K562 (cell line): ENCODE results near the gene SLC10A3. TPM values are rescaled to one million over a fixed set of nuclear protein-coding genes. Genes with fewer than 3 reads are reported as not detected.
A peak's percentile ranks its signal among the peaks of the same experiment; 100 is the strongest.

Experiments used
- ATAC-seq: fragments of 200-7000 bp; cut with Tn5 transposase; 3 replicates; pipeline ENCODE4 v1.9.1; 2020; ENCODE audit warnings: moderate library complexity
- BruUV-seq: library from RNA; stranded (reverse); fragments of 400-500 nt; replicated peaks from 2 replicates; lab custom pipeline; 2021; lab: Mats Ljungman, UMichigan
- CTCF ChIA-PET: fragments of 300-600 bp; formaldehyde crosslinking; extraction: SDS; loops from one replicate; lab custom pipeline; 2021; ENCODE audit warnings: low intra/inter-chr PET ratio; lab: Yijun Ruan, JAX
- POLR2A ChIA-PET: fragments of 300-600, 350-650 bp; sonication (Branson Sonifier 250); formaldehyde crosslinking; extraction: SDS; loops from one replicate; lab custom pipeline; 2021; ENCODE audit warnings: antibody characterized with exemption, inconsistent platforms; lab: Yijun Ruan, JAX
- DNase-seq, 4 experiments: peaks; one replicate each; pipeline versions ENCODE4 v3.0.0 to v3.0.0-alpha.2; 2011 to 2018; ENCODE audit warnings: low spot score in 3 of 4, mixed read lengths in 3 of 4; ENCODE audit errors: extremely low read depth in 1 of 4
- FAIRE-seq: peaks from 2 replicates; lab custom pipeline; 2011; peaks lifted over from hg19 to GRCh38; lab: Jason Lieb, UNC
- H2AFZ ChIP-seq: 2 replicates; pipeline ENCODE4 v1.6.0; 2011; ENCODE audit warnings: low read depth, low read length, control low read depth, inconsistent platforms
- H3K27ac ChIP-seq: fragments of 200-600 bp; 3 replicates; pipeline ENCODE4 v1.8.0; 2011; ENCODE audit warnings: low read depth, mild to moderate bottlenecking, control low read depth, inconsistent platforms, low read length, moderate library complexity, mixed read lengths; ENCODE audit errors: extremely low read depth
- H3K27me3 ChIP-seq, 2 experiments: fragments of 300-600 bp in 1 of 2; 2 replicates in 1 of 2; 3 replicates in 1 of 2; pipeline versions ENCODE4 v1.6.0 to v1.8.0; 2011; ENCODE audit warnings: inconsistent platforms in 2 of 2, low read length in 2 of 2, mild to moderate bottlenecking in 1 of 2, mixed read lengths in 1 of 2, moderate library complexity in 1 of 2; ENCODE audit not compliant: control insufficient read depth in 2 of 2, insufficient read depth in 2 of 2
- H3K36me3 ChIP-seq: fragments of 300-600 bp; 3 replicates; pipeline ENCODE4 v1.8.0; 2011; ENCODE audit warnings: mild to moderate bottlenecking, low read length, inconsistent platforms; ENCODE audit not compliant: control insufficient read depth, insufficient read depth
- H3K4me1 ChIP-seq, 2 experiments: fragments of 200-600 bp in 1 of 2; replicated peaks in 1 of 2; 2 replicates in 1 of 2; 3 replicates in 1 of 2; pipeline versions ENCODE4 v1.5.1 to v1.8.0; 2011; ENCODE audit warnings: inconsistent platforms in 2 of 2, low read length in 2 of 2, mild to moderate bottlenecking in 1 of 2, mixed read lengths in 1 of 2, moderate library complexity in 1 of 2; ENCODE audit not compliant: control insufficient read depth in 2 of 2, insufficient read depth in 2 of 2
- H3K4me2 ChIP-seq: 2 replicates; pipeline ENCODE4 v1.6.1; 2011; ENCODE audit warnings: low read length, control low read depth, inconsistent platforms, mixed read lengths; ENCODE audit not compliant: insufficient read depth
- H3K4me3 ChIP-seq: fragments of 200-600 bp; sonication (generic), shearing (Covaris generic); 2 replicates; pipeline ENCODE4 v1.5.1; 2016; ENCODE audit warnings: control low read depth, inconsistent platforms
- H3K79me2 ChIP-seq: fragments of 200-600 bp; 3 replicates; pipeline ENCODE4 v1.8.0; 2011; ENCODE audit warnings: low read length, inconsistent platforms; ENCODE audit not compliant: control insufficient read depth, insufficient read depth
- H3K9ac ChIP-seq, 2 experiments: 2 replicates each; pipeline versions ENCODE4 v1.6.0 to v1.6.1; 2011; ENCODE audit warnings: low read depth in 2 of 2, low read length in 2 of 2, control low read depth in 1 of 2, inconsistent platforms in 1 of 2, mild to moderate bottlenecking in 1 of 2, mixed read lengths in 1 of 2; ENCODE audit not compliant: insufficient read depth in 1 of 2
- H3K9me1 ChIP-seq: one replicate; pipeline ENCODE4 v1.6.0; 2011; ENCODE audit warnings: inconsistent platforms, mild to moderate bottlenecking, low read length, moderate library complexity; ENCODE audit not compliant: control insufficient read depth, insufficient read depth
- H3K9me3 ChIP-seq: replicated peaks from 2 replicates; pipeline ENCODE4 v1.5.1; 2011; ENCODE audit warnings: low read depth, low read length, inconsistent platforms; ENCODE audit not compliant: control insufficient read depth, insufficient read depth
- H4K20me1 ChIP-seq: replicated peaks from 2 replicates; pipeline ENCODE4 v1.6.1; 2011; ENCODE audit warnings: low read length, inconsistent platforms, mixed read lengths; ENCODE audit not compliant: control insufficient read depth, insufficient read depth
- ARID1B ChIP-seq: fragments of 450-650 bp; IDR thresholded peaks from 2 replicates; pipeline ENCODE4 v1.6.1; 2016; ENCODE audit warnings: antibody characterized with exemption, mild to moderate bottlenecking, inconsistent platforms
- ARID3A ChIP-seq: IDR thresholded peaks from 2 replicates; pipeline ENCODE4 v1.6.1; 2012; ENCODE audit warnings: low read depth, low read length, improper control_type of control experiment, borderline replicate concordance
- CBX3 ChIP-seq, 2 experiments: IDR thresholded peaks; 1 replicate in 1 of 2; 2 replicates in 1 of 2; pipeline ENCODE4 v1.6.1; 2012; ENCODE audit warnings: inconsistent platforms in 2 of 2, low read length in 2 of 2, borderline replicate concordance in 1 of 2, control low read depth in 1 of 2
- ERF ChIP-seq: fragments of 450-650 bp; formaldehyde crosslinking; IDR thresholded peaks from 2 replicates; pipeline ENCODE4 v1.4.0; 2020; ENCODE audit warnings: mild to moderate bottlenecking, mixed read lengths
- ETV6 ChIP-seq, 3 experiments: fragments of 150-350 bp in 1 of 3; sonication (generic) in 1 of 3; formaldehyde crosslinking in 1 of 3; IDR thresholded peaks; 2 replicates each; pipeline versions ENCODE4 v1.6.1 to v1.8.0; 2014 to 2022; ENCODE audit warnings: borderline replicate concordance in 2 of 3, low read depth in 2 of 3, antibody characterized with exemption in 1 of 3, low read length in 1 of 3, mild to moderate bottlenecking in 1 of 3, missing genetic modification reagents in 1 of 3
- ILK ChIP-seq: fragments of 450-650 bp; IDR thresholded peaks from 2 replicates; pipeline ENCODE4 v1.6.1; 2016; ENCODE audit warnings: missing genetic modification characterization, low read depth, mild to moderate bottlenecking, missing compliant biosample characterization, moderate library complexity, borderline replicate concordance
- MXD1 ChIP-seq: fragments of 250-450 bp; sonication (Bioruptor Pico); IDR thresholded peaks from 2 replicates; pipeline ENCODE4 v1.8.0; 2021; ENCODE audit warnings: borderline replicate concordance, mild to moderate bottlenecking, moderate library complexity; ENCODE audit not compliant: poor library complexity, severe bottlenecking
- NCOA6 ChIP-seq: fragments of 450-650 bp; IDR thresholded peaks from 2 replicates; pipeline ENCODE4 v1.6.1; 2017; ENCODE audit warnings: mild to moderate bottlenecking
- NFRKB ChIP-seq: fragments of 450-650 bp; IDR thresholded peaks from 2 replicates; pipeline ENCODE4 v1.6.1; 2016; ENCODE audit warnings: low read depth
- ZBTB12 ChIP-seq: fragments of 250-450 bp; sonication (Bioruptor Pico); IDR thresholded peaks from 2 replicates; pipeline ENCODE4 v1.4.0; 2020
- ZMIZ1 ChIP-seq, 2 experiments: fragments of 150-350 bp in 1 of 2; IDR thresholded peaks; 2 replicates each; pipeline ENCODE4 v1.6.1; 2012 to 2016; ENCODE audit warnings: low read depth in 2 of 2, low read length in 2 of 2, mild to moderate bottlenecking in 1 of 2, moderate library complexity in 1 of 2
- WGBS: fragments of 100-300 bp; shearing (Covaris generic); methylation state at CpG from one replicate; pipeline ENCODE4 v1.1.6; 2016; ENCODE audit warnings: low coverage, mixed read lengths; ENCODE audit not compliant: insufficient coverage; ENCODE audit errors: missing lambda C conversion rate; 5-methylcytosine and 5-hydroxymethylcytosine counted together
- in situ Hi-C: fragments of 300-500 bp; cut with MboI; formaldehyde crosslinking; loops from 4 replicates; pipeline ENCODE4 v1.15.0; 2018; ENCODE audit warnings: inconsistent platforms, mixed read lengths
- intact Hi-C: fragments of 100-400 bp; cut with micrococcal nuclease; formaldehyde crosslinking; loops from 2 replicates; pipeline ENCODE4 v1.14.2; 2022
- polyA plus RNA-seq, 8 experiments: library from polyadenylated mRNA; depleted of rRNA in 4 of 8; stranded (reverse) in 5 of 8; unstranded in 3 of 8; fragments of >200 nt; fragmentation: Nextera tagmentation in 2 of 8; fragmentation: Illumina TruSeq in 1 of 8; extraction: Ambion mirVana in 2 of 8; extraction: Trizol in 1 of 8; gene quantifications; 2 replicates each; pipeline versions ENCODE4 v1.2.1 to v1.2.3, GENCODE V29; 2011 to 2014; ENCODE audit warnings: inconsistent platforms in 1 of 8, missing spikeins in 1 of 8
- total RNA-seq, 7 experiments: library from RNA; depleted of rRNA in 6 of 7; stranded (reverse); fragments of >200 nt in 6 of 7; fragmentation: Illumina TruSeq in 2 of 7; extraction: Trizol in 2 of 7; gene quantifications; 2 replicates each; pipeline versions ENCODE4 v1.2.1 to v1.2.3, GENCODE V29; 2011 to 2021; ENCODE audit warnings: low replicate concordance in 1 of 7

Gene SLC10A3
- total and polyA plus RNA-seq, 9 of the 15 experiments (the other 6 are each of a cell fraction or from before 2014, with no cell fraction given) = 5.2 to 30.6 (median 16.7) TPM

GRCh38 chrX:154484255-154485149 lies 5.9 kb downstream of the SLC10A3 start:
- intact Hi-C loops (loop anchor here (2.0 to 5.0 kb wide), 3 partner anchors 33 to 87 kb away; partner anchors contain the start of genes FAM3A and RPL10), in situ Hi-C loops (no loop called here)
- Histone ChIP-seq H3K4me3 (peak overlapping the region; percentile 83), H2AFZ (no peak overlapping the region), H3K27ac (peak overlapping the region; percentile 87), H3K36me3 (peaks cover 50% of the 10 kb centered on the region), H3K9me3 (no peaks in the 10 kb centered on the region), H3K4me2 (peak overlapping the region; percentile 91), H3K9ac (peak overlapping the region; percentile 84 to 97), H4K20me1 (peaks cover 4% of the 10 kb centered on the region; the same call in 1 of the 2 replicates), H3K27me3 (no peaks in the 10 kb centered on the region), H3K9me1 (no peaks in the 10 kb centered on the region), H3K79me2 (peaks cover 59% of the 10 kb centered on the region), H3K4me1 (peaks cover 48 to 84% of the 10 kb centered on the region in 2 experiments)
- peak; percentile 35 to 92 (median 61) for DNase-seq
- peak; percentile 88 for ATAC-seq
- TSS peak; percentile 84 for BruUV-seq
- FAIRE-seq = peak; percentile 98
- ChIA-PET CTCF (no interaction called here), POLR2A (interaction anchor here (0.6 to 1.6 kb wide), 11 partner anchors 8 to 75 kb away, joined by 3 to 9 read pairs (median 3); partner anchors contain the start of genes DNASE1L1 and PLXNA3)
- WGBS = 3% methylated on average over 13 of the region's 16 CpGs
- TF ChIP-seq ZBTB12 (CRISPR knock-in tag) (no peak), ARID3A (no peak), ARID1B (peak; percentile 71), MXD1 (no peak), ILK (tag) (no peak), NFRKB (no peak), ZMIZ1 (IDR thresholded peaks at IDR 0.05; ENCODE audit: low read depth in 2 of 2, low read length in 2 of 2) (no peak), NCOA6 (no peak), ETV6 (IDR thresholded peaks at IDR 0.05; ENCODE audit: borderline replicate concordance in 1 of 2, low read depth in 2 of 2, low read length in 1 of 2) (no peak), ETV6 (CRISPR knock-in tag; IDR thresholded peaks at IDR 0.05; ENCODE audit: borderline replicate concordance) (no peak), CBX3 (IDR thresholded peaks at IDR 0.05; ENCODE audit: borderline replicate concordance in 1 of 2, low read length in 2 of 2) (no peak), ERF (CRISPR knock-in tag) (no peak)
